GM23248 (cell line): ENCODE data around the gene HECTD4. TPM values are rescaled to one million over a fixed set of nuclear protein-coding genes. Genes with fewer than 3 reads are reported as not detected.
A peak's percentile ranks its signal among the peaks of the same experiment; 100 is the strongest.

Source experiments
- DNase-seq: peaks from one replicate; pipeline ENCODE4 v3.0.0-alpha.2; 2015
- H2AFZ ChIP-seq: fragments of 200-600 bp; sonication (generic); 2 replicates; pipeline ENCODE4 v1.6.1; 2016; ENCODE audit warnings: antibody characterized with exemption
- H3F3A ChIP-seq: fragments of 200-600 bp; sonication (generic); 2 replicates; pipeline ENCODE4 v1.6.1; 2016; ENCODE audit warnings: mild to moderate bottlenecking, antibody characterized with exemption, mixed run types; ENCODE audit not compliant: insufficient read depth
- H3K27ac ChIP-seq: fragments of 200-600 bp; sonication (generic); 2 replicates; pipeline ENCODE4 v1.5.1; 2016; ENCODE audit warnings: mild to moderate bottlenecking
- H3K27me3 ChIP-seq: fragments of 200-600 bp; sonication (generic); replicated peaks from 2 replicates; pipeline ENCODE4 v1.6.1; 2016; ENCODE audit warnings: mild to moderate bottlenecking; ENCODE audit not compliant: insufficient read depth
- H3K36me3 ChIP-seq: fragments of 200-600 bp; sonication (generic); 2 replicates; pipeline ENCODE4 v1.6.1; 2016; ENCODE audit warnings: low read depth, mild to moderate bottlenecking
- H3K4me1 ChIP-seq: fragments of 200-600 bp; sonication (generic); 2 replicates; pipeline ENCODE4 v1.6.1; 2016; ENCODE audit warnings: mild to moderate bottlenecking; ENCODE audit not compliant: insufficient read depth
- H3K4me2 ChIP-seq: fragments of 200-600 bp; sonication (generic); one replicate; pipeline ENCODE4 v1.6.1; 2016; ENCODE audit warnings: mild to moderate bottlenecking; ENCODE audit not compliant: unreplicated experiment
- H3K4me3 ChIP-seq: fragments of 200-600 bp; sonication (generic); 2 replicates; pipeline ENCODE4 v1.5.1; 2016; ENCODE audit warnings: mild to moderate bottlenecking
- H3K79me2 ChIP-seq: fragments of 200-600 bp; sonication (generic); 2 replicates; pipeline ENCODE4 v1.6.1; 2016; ENCODE audit warnings: mild to moderate bottlenecking; ENCODE audit not compliant: insufficient read depth
- H3K9ac ChIP-seq: fragments of 200-600 bp; sonication (generic); 2 replicates; pipeline ENCODE4 v1.6.1; 2016; ENCODE audit warnings: mild to moderate bottlenecking
- H3K9me2 ChIP-seq: fragments of 200-600 bp; sonication (generic); 2 replicates; pipeline ENCODE4 v1.6.1; 2016; ENCODE audit warnings: mixed run types, mild to moderate bottlenecking, moderate library complexity; ENCODE audit not compliant: insufficient read depth
- H3K9me3 ChIP-seq: fragments of 200-600 bp; sonication (generic); one replicate; pipeline ENCODE4 v1.6.1; 2017; ENCODE audit warnings: low read depth
- H4K20me1 ChIP-seq: fragments of 200-600 bp; sonication (generic); 2 replicates; pipeline ENCODE4 v1.6.0; 2016; ENCODE audit not compliant: insufficient read depth
- EZH2 ChIP-seq: fragments of 200-600 bp; sonication (generic); IDR thresholded peaks from 2 replicates; pipeline ENCODE4 v1.6.1; 2018; ENCODE audit warnings: antibody characterized with exemption, mild to moderate bottlenecking; ENCODE audit not compliant: insufficient read depth, poor library complexity, severe bottlenecking
- EZH2phosphoT487 ChIP-seq: fragments of 200-600 bp; sonication (generic); IDR thresholded peaks from 2 replicates; pipeline ENCODE4 v1.6.1; 2018; ENCODE audit warnings: antibody characterized with exemption, moderate library complexity, mild to moderate bottlenecking, low read depth; ENCODE audit not compliant: insufficient read depth
- WGBS, 2 experiments: methylation state at CpG; one replicate each; pipeline ENCODE4 v1.1.6; 2015 to 2017; ENCODE audit warnings: low lambda C conversion rate in 2 of 2, low coverage in 1 of 2; ENCODE audit errors: missing lambda C conversion rate in 2 of 2; 5-methylcytosine and 5-hydroxymethylcytosine counted together
- in situ Hi-C: fragments of 300-500 bp; cut with MboI; formaldehyde crosslinking; loops from 2 replicates; pipeline ENCODE4 v1.15.0; 2020
- polyA plus RNA-seq: library from polyadenylated mRNA; unstranded; fragments of >200 nt; fragmentation: Nextera tagmentation; extraction: Ambion mirVana; gene quantifications from 2 replicates; pipeline ENCODE4 v1.2.1, GENCODE V29; 2016
- total RNA-seq: library from RNA; depleted of rRNA; stranded (reverse); fragments of >200 nt; shearing (Covaris generic); gene quantifications from 2 replicates; pipeline ENCODE4 v1.2.3, GENCODE V29; 2014; rRNA removed

HECTD4 gene
- total RNA-seq (7.5 and 13.9 TPM in 2 replicates), polyA plus RNA-seq (7.6 and 8.9 TPM in 2 replicates)

- Histone ChIP-seq H3F3A (peaks cover 2% of the 10 kb centered on the region; the same call in 1 of the 2 replicates), H3K27me3 (no peaks in the 10 kb centered on the region), H2AFZ (peak within 1 kb of the TSS; percentile 100), H3K9me2 (no peaks in the 10 kb centered on the region), H3K4me3 (peak within 1 kb of the TSS; percentile 89), H3K4me2 (peak within 1 kb of the TSS; percentile 90), H4K20me1 (no peaks in the 10 kb centered on the region), H3K4me1 (peaks cover 14% of the 10 kb centered on the region; the same call in 1 of the 2 replicates), H3K9ac (peak within 1 kb of the TSS; percentile 80), H3K79me2 (peaks cover 47% of the 10 kb centered on the region), H3K9me3 (no peaks in the 10 kb centered on the region), H3K27ac (peak within 1 kb of the TSS; percentile 26), H3K36me3 (no peaks in the 10 kb centered on the region)
- no peak for TF ChIP-seq EZH2
- no peak for TF ChIP-seq EZH2phosphoT487
- in situ Hi-C loops, result loop anchor here (10.0 to 25.0 kb wide), 2 partner anchors 167 to 445 kb away; no protein-coding TSS in a partner anchor
- peak; percentile 98 for DNase-seq
- 0 to 1% methylated on average over 60 to 61 of the region's 106 CpGs for WGBS, 2 experiments
These were observed at the start of gene HECTD4 for GRCh38 chr12:112381883-112382796. TSS of gene HECTD4 (minus strand) at chr12:112382431. CDS start at chr12:112382128, 303 bp downstream.

GRCh38 chr12:112431965-112432364 is 49.7 kb upstream of the HECTD4 start:
- Histone ChIP-seq H3K27me3 (no peaks in the 10 kb centered on the region), H3K36me3 (no peaks in the 10 kb centered on the region), H3K9me3 (no peaks in the 10 kb centered on the region), H3K27ac (no peak overlapping the region), H3K4me3 (no peak overlapping the region), H4K20me1 (peaks cover 26% of the 10 kb centered on the region), H2AFZ (no peak overlapping the region), H3K4me2 (no peak overlapping the region), H3K79me2 (peaks cover 100% of the 10 kb centered on the region), H3K4me1 (no peaks in the 10 kb centered on the region), H3F3A (no peaks in the 10 kb centered on the region), H3K9me2 (no peaks in the 10 kb centered on the region), H3K9ac (no peak overlapping the region)
- no peak for DNase-seq
- no peak for TF ChIP-seq EZH2phosphoT487
- in situ Hi-C loops, result no loop called here
- WGBS, 2 experiments, result 69 to 71% methylated on average over 3 of the region's 3 CpGs

GRCh38 chr12:112430929-112431328 is 48.7 kb upstream of the HECTD4 start:
- no peaks in the 10 kb centered on the region for H3K27me3 ChIP-seq
- peaks cover 100% of the 10 kb centered on the region for H3K79me2 ChIP-seq
- no peak overlapping the region for H3K27ac ChIP-seq
- no peaks in the 10 kb centered on the region for H3F3A ChIP-seq
- H3K36me3 ChIP-seq, result no peaks in the 10 kb centered on the region
- H3K4me3 ChIP-seq, result no peak overlapping the region
- TF ChIP-seq EZH2, result no peak
- no peaks in the 10 kb centered on the region for H3K9me3 ChIP-seq
- no peak overlapping the region for H2AFZ ChIP-seq
- DNase-seq, result no peak
- in situ Hi-C loops, result no loop called here
- H3K4me2 ChIP-seq, result no peak overlapping the region
- H3K4me1 ChIP-seq, result no peaks in the 10 kb centered on the region
- WGBS, 2 experiments, result 69 to 75% methylated on average over 5 of the region's 5 CpGs
- H4K20me1 ChIP-seq, result peaks cover 22% of the 10 kb centered on the region
- no peak overlapping the region for H3K9ac ChIP-seq
- no peaks in the 10 kb centered on the region for H3K9me2 ChIP-seq

- H3K27ac ChIP-seq, result no peak overlapping the region
- peaks cover 3% of the 10 kb centered on the region for H3K4me1 ChIP-seq
- no peak overlapping the region for H3K4me3 ChIP-seq
- in situ Hi-C loops, result no loop called here
- DNase-seq, result no peak
- TF ChIP-seq EZH2phosphoT487, result no peak
- no peak for TF ChIP-seq EZH2
- H3K36me3 ChIP-seq, result no peaks in the 10 kb centered on the region
- H3K27me3 ChIP-seq, result no peaks in the 10 kb centered on the region
- WGBS, 2 experiments, result 88 to 95% methylated on average over 2 of the region's 2 CpGs
- H3K9ac ChIP-seq, result no peak overlapping the region
- H2AFZ ChIP-seq, result no peak overlapping the region
- peaks cover 12% of the 10 kb centered on the region for H4K20me1 ChIP-seq
- H3K9me2 ChIP-seq, result no peaks in the 10 kb centered on the region
- H3K79me2 ChIP-seq, result peaks cover 100% of the 10 kb centered on the region
- no peak overlapping the region for H3K4me2 ChIP-seq
- H3F3A ChIP-seq, result no peaks in the 10 kb centered on the region
- no peaks in the 10 kb centered on the region for H3K9me3 ChIP-seq
These were observed 45.5 kb upstream of the HECTD4 start for GRCh38 chr12:112427760-112428159.
